GM18861 (cell line): ENCODE data around the gene PAPOLG.
"Not testable (repeated sequence)": the region's sequence is repeated elsewhere in the genome, so short reads cannot be mapped to it uniquely, and the experiment has no call there.

Source experiments
- ATAC-seq: cut with Tn5 transposase; IDR thresholded peaks from one replicate; pipeline ENCODE4 v1.9.1; 2021; ENCODE audit not compliant: unreplicated experiment

PAPOLG gene

DNA sequence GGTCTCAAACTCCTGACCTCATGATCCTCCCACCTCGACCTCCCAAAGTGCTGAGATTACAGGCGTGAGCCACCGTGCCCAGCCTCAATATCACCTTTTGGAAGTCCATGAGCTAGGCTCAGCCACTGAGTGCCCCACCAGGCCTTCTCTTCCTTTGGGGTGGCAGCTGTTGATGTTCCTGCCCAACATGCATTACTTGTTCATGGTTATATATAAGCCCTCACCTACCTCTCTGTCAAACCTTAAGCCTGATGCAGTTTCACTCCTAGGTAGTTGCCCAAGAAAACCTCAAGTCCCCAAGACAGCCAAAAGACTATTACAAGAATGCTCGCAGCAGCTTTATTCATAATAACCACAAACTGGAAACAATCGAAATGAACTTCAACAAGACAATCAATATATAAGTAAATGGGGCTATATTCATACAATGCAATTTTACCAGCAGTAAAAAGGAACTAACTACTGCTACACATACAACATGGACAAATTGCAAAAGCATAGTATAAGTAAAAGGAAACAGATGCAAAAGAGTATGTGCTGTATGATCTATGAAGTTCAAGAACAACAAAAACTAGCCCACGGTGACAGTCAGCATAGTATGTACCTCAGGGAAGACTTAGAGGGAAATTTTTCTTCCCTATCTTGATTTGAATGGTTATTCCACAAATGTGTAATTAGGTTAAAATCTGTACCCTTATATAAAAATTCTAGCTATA is 65.7 kb downstream of the PAPOLG start:
- no peak for ATAC-seq

DNA sequence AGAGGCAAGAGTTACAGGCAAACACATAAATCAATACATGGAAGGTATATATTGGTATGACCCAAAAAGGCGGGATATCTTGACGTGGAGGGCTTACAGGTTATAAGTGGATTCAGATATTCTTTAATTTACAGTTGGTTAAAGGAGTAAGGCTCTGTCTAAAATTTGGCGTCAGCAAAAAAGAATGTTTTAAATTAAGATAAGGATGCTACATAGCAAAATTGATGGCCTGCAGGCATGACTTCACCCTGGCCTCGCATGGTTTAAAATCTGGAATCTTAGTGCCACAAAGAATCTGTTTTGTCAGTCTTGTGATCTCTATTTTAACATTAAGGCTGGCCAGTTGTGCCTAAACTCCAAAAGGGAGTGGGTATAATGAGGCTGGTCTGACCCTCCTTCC is 66.9 kb downstream of the PAPOLG start:
- ATAC-seq, result no peak

DNA sequence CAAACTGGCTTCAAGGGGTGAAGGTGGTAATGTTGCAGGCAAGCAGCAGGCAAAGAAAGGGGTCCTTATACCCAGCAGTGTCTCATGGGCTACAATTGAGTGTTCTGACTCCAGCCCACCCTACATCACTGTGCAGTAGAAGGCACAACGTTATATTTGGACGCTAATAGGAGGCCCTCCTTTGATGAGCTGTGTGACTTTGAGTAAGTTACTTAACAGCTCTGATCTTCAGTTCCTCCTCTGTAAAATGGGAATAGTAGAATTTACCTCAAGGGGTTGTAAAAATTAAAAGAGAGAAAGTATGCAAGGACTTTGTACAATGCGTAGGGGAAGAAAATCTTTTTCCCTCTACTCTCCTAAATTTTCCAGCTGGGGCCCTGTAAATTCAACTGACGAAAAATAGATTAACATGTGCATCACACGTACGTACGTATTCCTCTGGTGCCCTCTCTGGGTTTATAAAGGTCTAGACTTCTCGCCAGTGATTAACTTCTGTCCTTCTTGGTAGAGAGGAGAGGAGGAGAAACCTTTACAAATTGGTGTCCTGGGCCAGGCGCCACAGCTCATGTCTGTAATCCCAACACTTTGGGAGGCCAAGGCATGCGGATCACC is 67.7 kb downstream of the PAPOLG start:
- no peak for ATAC-seq

DNA sequence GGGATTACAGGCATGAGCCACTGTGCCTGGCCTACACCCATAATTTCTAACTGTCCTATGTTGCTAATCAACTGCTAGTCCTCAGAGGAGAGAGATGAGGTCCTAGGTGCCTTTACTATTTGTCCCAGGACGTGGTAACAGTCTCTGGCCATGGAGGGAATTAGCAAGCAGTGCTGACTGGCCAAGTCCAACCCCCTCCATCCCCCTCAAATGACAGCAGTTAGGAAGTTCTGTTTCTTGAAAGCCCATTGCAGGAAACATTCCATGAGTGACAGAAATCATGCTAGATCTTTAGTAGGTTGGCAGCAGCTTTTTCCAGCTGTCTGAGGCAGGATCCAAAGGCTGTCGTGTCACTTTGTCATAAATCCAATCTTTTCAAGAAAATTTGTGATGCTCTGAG is 69.6 kb downstream of the PAPOLG start:
- no peak for ATAC-seq

DNA sequence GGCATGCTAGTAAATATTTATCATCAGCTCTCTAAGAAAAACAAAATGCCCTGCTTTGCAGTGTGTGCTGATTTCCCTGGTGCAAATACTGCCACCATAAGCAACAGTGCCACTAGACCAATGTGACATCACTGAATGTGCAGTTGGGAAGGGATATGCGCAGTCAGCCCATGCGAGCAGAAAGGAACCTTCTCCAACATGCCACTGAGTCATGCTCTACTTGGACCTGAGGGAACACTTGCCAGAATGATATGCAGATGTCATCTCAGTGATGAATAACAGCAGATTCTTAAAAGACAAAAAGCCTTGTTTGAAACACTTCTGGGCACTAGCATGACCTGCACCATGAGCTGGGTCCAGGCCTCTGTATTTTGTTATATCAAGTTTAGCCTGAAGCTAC is 70.0 kb downstream of the PAPOLG start:
- no peak for ATAC-seq

DNA sequence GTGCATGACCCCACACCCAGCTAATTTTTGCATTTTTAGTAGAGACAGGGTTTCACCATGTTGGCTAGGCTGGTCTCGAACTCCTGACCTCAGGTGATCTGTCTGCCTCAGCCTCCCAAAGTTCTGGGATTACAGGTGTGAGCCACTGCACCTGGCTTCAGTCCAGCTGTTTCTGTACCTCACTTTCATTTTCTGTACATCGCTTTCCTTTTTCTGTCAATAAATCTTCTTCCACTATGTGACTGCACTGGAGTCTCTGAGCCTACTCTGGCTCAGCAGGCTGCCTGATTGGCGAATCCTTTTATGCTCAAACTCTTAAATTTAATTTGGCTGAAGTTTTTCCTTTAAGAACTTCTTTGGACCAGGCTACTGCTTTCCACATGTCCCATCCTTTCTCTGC is 70.8 kb downstream of the PAPOLG start:
- ATAC-seq, result not testable (repeated sequence)

DNA sequence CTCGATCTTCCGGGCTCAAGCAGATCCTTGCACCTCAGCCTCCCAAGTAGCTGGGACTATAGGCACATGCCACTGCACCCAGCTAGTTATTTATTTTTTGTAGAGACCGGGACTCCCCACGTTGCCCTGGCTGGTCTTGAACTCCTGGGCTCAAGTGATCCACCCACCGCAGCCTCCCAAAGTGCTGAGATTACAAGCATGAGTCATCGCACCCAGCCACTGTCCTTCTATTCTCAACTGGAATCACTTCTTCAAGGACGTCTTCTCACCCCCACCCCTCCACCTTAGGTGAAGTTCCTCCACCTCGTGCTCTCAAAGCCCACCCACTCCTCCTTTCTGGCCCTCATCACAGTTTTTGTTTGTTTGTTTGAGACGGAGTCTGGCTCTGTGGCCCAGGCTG is 71.3 kb downstream of the PAPOLG start:
- ATAC-seq, result no peak

DNA sequence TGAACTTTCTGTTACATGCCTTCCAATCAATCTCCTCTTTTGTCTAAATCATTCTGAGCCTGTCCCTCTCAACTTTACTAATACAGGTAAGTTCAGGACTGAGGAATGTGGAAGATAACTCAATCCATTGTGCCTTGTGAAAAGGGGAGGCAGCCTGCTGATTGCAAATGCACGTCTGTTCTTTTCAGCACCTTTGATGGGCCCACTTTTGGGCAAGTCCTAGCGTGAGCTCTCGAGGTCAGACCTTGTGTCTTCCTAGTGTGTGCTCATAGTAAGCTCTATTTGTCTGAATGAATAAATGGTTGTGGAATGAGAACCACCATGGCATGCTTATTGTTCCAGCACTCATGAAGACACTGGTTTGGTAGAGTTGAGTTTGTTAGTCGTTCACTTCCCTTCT is 74.9 kb downstream of the PAPOLG start:
- ATAC-seq, result no peak

DNA sequence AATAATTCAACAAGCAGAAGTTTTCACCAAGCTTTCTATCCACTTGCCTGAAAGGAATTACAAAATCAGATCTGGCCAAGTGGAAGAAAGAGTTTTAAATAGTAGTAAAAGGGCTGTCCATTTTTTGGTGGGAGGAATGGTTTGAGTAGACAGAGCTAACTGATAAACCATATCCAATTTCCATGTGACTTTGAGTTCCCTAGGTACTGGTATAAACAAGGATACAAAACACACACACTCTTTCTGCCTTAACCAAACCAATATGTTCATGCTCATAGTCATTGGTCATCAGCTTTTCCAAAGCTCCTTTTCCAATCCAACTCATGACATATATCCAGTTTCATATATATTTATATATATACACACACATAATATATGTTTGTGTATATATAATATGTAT is 75.9 kb downstream of the PAPOLG start:
- ATAC-seq, result no peak

DNA sequence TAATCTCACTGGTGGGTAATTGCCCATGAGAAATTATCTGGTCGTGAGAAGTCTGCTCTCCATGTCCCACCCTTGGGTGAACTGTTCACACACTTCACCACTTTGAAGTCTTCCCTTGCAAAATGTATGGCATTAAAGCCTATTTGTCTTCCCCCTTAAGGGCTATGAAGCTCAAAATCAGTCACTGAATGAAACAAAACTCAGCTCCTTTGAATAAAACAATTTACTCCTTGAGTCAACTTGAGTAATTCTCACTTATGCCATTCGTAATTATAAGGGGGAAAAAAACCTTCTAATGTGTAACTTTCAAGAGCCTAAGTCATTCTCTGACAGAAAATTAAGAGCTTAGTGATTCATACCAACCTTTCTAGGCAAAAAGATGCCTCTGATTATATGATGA is 76.6 kb downstream of the PAPOLG start:
- ATAC-seq, result no peak

DNA sequence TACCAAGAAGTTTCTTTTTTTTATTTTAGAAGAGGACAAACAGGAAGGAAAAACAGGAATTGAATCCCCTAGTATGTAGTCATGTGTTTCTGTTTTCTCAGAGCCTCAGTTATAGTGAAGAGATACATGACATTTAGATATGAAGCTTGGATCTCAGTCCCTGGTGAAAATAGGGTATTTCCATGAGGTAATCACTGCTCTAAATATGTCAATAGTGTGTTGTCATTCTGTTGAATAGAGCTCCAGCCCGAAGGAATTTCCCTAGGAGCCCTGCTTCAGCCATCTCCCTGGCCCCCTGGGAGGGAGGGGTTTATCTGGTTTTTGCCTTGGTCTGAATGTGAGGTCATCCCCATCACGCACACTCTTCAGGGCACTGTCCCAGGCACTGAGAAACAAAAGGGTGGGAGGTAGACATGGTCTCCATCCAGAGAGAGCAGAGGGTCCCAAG is 78.2 kb downstream of the PAPOLG start:
- ATAC-seq, result peak; percentile 36

DNA sequence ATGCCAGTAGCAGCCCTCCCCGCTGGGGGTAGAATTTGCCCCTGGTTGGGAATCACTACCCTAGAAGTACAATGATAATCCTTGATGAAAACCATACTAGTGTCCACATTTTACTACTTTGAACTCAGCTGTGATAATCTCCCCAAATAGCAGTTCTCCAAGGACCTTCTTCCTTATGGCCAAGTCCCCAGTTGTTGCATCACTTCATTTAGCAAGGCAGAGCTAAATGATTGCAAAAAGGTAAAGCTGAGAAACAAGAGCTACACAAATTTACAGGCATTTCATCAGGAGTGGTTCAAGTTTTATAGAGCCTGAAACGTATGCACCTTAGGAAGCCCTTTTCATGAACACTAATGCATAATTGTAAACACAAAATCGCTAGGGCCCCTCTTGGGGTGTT is 80.4 kb downstream of the PAPOLG start:
- no peak for ATAC-seq

DNA sequence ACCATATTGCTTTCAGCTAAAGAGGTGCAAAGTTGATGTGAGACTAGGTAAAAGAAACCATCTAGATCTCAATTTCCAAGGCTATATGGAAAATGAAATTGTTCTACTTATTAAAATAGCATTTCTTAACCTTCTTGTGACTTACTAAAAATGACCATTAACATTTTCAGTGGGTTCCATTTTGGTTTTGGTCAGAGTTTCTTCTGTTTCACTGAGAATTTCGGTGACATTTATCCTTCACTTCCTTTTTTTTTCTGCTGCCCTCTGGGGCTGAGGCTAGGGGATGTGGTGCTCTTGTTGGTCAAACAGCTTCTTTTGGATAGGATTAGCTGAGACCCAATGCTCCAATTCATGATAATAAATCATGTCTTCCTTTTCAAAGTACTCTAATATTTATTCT is 81.1 kb downstream of the PAPOLG start:
- ATAC-seq, result no peak

DNA sequence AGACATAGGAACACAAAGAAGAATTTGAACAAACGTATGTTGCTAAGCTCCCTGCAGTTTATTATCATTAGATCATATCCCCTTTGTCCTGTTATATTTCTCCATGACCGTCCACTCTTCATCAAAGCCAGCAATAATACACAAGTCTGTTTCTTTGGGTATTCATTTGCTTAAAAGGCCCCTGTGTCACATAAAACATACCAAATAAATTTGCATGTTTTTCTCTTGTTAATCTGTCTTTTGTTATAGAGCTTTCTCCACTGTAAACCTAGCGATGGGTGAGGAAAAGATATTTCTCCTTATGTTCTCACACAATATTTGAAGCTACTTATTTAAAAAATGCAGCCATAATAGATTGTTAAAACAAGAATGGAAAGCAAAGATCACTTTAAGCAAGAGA is 82.4 kb downstream of the PAPOLG start:
- no peak for ATAC-seq

DNA sequence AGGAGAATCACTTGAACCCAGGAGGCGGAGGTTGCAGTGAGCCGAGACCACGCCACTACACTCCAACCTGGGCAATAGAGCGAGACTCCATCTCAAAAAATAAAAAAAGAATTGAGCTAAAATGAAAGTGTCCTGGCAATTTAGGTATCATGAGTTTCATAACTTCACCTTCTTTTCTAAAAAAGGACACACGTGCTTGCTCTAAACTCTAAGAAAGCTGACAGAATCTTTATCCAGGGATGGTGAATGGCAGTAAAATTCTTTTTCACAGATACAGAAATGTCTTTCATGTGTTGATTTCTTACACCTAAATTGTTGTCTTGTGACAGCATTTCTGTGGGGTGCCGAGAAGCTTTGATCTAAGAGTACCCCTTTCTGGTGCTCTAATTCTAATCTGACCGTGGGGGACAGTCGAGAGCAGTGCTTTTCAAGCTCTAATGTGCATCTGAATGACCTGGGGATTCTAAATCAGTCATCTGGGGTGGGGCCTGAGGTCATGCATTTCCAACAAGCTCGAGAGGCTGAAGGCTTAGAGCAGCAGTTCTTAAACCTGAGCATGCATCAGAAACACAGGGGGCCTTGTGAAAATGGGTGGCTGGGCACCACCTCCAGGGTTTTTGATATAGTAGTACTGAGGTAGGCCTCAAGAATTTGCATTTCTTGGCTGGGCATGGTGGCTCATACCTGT is 83.2 kb downstream of the PAPOLG start:
- ATAC-seq, result peak; percentile 41

DNA sequence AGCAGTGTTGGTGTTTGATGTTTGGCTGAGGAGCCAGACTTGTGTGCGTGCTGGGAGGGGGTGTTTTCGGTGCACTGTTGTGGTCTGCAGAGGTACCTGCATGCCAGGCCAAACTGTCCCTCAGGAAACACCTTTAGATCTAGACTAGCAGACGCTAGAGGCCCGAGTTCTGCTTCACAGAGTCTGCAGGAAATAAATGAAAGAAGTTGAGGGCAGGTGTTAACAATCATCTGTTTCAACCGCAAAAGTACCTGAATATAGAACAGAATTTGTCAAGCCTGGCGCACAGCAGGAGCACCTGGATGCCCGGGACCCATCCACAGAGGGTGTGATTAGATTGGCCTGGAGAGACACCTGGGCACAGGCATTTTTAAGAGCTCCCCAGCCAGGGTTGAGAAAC is 84.8 kb downstream of the PAPOLG start:
- ATAC-seq, result peak; percentile 54

DNA sequence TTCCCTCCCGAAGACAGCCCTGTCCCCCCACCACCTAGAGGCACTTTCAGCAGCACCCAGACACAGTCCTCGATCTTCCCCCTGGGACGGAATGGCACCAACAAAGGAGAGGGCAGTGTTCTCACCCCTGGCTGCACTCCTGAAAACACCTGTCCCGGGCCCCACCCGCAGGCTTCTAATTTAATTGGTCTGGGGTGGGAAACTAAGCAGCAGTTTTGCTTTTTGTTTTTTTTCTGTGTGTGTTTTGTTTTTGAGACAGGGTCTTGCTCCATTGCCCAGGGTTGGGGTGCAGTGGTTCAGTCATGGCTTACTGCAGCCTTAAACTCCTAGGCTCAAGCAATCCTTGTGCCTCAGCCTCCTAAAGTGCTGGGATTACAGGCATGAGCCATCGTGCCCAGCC is 86.9 kb downstream of the PAPOLG start:
- ATAC-seq, result no peak

DNA sequence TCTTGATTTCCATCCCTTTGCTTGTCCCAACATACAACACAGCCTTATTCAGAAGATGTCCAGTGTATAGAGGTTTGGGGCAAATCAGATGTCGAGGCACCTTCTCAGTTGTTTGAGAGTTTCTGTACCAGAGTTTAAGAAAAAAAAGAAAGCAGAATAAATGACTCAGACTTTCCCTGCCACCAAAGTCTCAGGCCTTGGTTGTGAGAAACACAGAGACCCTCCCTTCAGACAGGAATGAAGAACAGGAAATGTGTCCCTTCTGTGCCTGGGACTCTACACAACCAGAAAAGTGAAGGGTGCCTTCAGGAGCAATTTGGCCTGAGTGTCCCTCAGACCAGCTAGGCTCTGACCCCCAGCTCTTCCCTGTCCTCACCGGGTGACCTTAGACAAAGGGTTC is 88.0 kb downstream of the PAPOLG start:
- ATAC-seq, result no peak

DNA sequence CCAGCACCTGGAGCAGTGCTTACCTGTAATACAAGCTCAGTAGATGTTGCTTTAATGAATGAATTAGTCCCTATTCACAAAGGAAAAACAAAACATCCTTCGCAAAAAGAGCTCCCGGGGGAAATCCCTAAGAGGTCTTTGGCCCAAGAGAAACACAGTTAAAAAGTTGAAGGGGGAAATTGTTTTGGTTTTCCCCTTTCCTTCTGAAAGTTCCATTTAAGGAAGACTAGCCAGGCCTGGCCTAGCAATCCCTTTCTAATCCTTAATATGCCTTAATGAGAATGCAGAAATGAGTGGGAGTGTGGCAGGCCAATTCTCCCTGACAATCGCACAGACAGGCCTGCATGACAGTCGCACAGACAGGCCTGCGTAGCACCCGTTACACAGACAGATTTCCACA is 91.8 kb downstream of the PAPOLG start:
- ATAC-seq, result no peak
